ENCODE data around the gene USP48. TPM values are rescaled to one million over a fixed set of nuclear protein-coding genes. Genes with fewer than 3 reads are reported as not detected.

Gene USP48
- total and polyA plus RNA-seq, 2 of the 13 experiments (the other 11 are each of a cell fraction or from before 2014, with no cell fraction given), result 30.4 to 30.7 TPM

GRCh38 chr1:21659099-21659923, 123.6 kb downstream of the USP48 start (continued):
- TF ChIP-seq ZNF556 (CRISPR knock-in tag; IDR thresholded peaks at IDR 0.05; ENCODE audit: borderline replicate concordance), result no peak
- TF ChIP-seq ZNF142 (CRISPR knock-in tag; IDR thresholded peaks at IDR 0.05), result peak; percentile 97
- TF ChIP-seq YY1 (IDR thresholded peaks at IDR 0.05; ENCODE audit: insufficient read depth, insufficient replicate concordance, low read depth, low read length), result peak; percentile 68
- no peak for TF ChIP-seq KAT2B (IDR thresholded peaks at IDR 0.05; ENCODE audit: borderline replicate concordance, low read depth, low read length)
- peak; percentile 89 for TF ChIP-seq CSRNP1 (CRISPR knock-in tag; IDR thresholded peaks at IDR 0.05)
- TF ChIP-seq SIN3B (IDR thresholded peaks at IDR 0.05; ENCODE audit: low read length), result peak; percentile 49; the same call in 1 of the 2 replicates
- no peak for TF ChIP-seq MZF1 (CRISPR knock-in tag; IDR thresholded peaks at IDR 0.05; ENCODE audit: borderline replicate concordance)
- TF ChIP-seq YEATS2 (CRISPR knock-in tag; IDR thresholded peaks at IDR 0.05; ENCODE audit: borderline replicate concordance), result peak; percentile 82; the same call in 1 of the 2 replicates
- TF ChIP-seq SRSF4 (IDR thresholded peaks at IDR 0.05; ENCODE audit: low read depth, low read length, poor library complexity, severe bottlenecking), result no peak
- peak; percentile 95 for TF ChIP-seq KLF13 (CRISPR knock-in tag; IDR thresholded peaks at IDR 0.05)
- peak; percentile 88 for TF ChIP-seq ELF3 (CRISPR knock-in tag; IDR thresholded peaks at IDR 0.05)
- TF ChIP-seq TEAD2 (CRISPR knock-in tag; IDR thresholded peaks at IDR 0.05), result peak; percentile 90; the same call in 1 of the 2 replicates
- peak; percentile 97 for TF ChIP-seq ZNF580 (CRISPR knock-in tag; IDR thresholded peaks at IDR 0.05; ENCODE audit: borderline replicate concordance, low read depth)
- TF ChIP-seq PRDM15 (CRISPR knock-in tag; IDR thresholded peaks at IDR 0.05), result peak; percentile 80
- TF ChIP-seq ZNF747 (CRISPR knock-in tag; IDR thresholded peaks at IDR 0.05; ENCODE audit: borderline replicate concordance), result peak; percentile 96
- no peak for TF ChIP-seq HNRNPH1 (optimal IDR thresholded peaks at IDR 0.05; ENCODE audit: low read depth, low read length)
